ENCODE measurements around the gene PACC1. TPM values are rescaled to one million over a fixed set of nuclear protein-coding genes. Genes with fewer than 3 reads are reported as not detected.

Gene PACC1
- total RNA-seq, 1 experiment from 2014 or later, result 17.8 TPM

GRCh38 chr1:212344905-212345304 lies 69.8 kb downstream of the PACC1 start:
- Mint-ChIP-seq H3K4me1 (ENCODE audit: low read depth, unreplicated experiment) (no peaks in the 10 kb centered on the region), H3K4me3 (ENCODE audit: low read depth, unreplicated experiment) (no peak overlapping the region), H3K9me3 (ENCODE audit: low read depth, unreplicated experiment) (no peaks in the 10 kb centered on the region), H3K27me3 (ENCODE audit: unreplicated experiment) (no peaks in the 10 kb centered on the region), H3K36me3 (ENCODE audit: insufficient read depth, unreplicated experiment) (peaks cover 9% of the 10 kb centered on the region), H3K27ac (ENCODE audit: unreplicated experiment) (no peak overlapping the region)
- CTCF ChIA-PET, result no interaction called here
- intact Hi-C loops (cut with micrococcal nuclease; ENCODE audit: unreplicated experiment), result no loop called here
- no TSS peak for BruUV-seq (replicated peaks)
- no peak for DNase-seq
- TF ChIP-seq, protein P1, sequence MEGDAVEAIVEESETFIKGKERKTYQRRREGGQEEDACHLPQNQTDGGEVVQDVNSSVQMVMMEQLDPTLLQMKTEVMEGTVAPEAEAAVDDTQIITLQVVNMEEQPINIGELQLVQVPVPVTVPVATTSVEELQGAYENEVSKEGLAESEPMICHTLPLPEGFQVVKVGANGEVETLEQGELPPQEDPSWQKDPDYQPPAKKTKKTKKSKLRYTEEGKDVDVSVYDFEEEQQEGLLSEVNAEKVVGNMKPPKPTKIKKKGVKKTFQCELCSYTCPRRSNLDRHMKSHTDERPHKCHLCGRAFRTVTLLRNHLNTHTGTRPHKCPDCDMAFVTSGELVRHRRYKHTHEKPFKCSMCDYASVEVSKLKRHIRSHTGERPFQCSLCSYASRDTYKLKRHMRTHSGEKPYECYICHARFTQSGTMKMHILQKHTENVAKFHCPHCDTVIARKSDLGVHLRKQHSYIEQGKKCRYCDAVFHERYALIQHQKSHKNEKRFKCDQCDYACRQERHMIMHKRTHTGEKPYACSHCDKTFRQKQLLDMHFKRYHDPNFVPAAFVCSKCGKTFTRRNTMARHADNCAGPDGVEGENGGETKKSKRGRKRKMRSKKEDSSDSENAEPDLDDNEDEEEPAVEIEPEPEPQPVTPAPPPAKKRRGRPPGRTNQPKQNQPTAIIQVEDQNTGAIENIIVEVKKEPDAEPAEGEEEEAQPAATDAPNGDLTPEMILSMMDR (IDR thresholded peaks at IDR 0.05; ENCODE audit: unreplicated experiment), result no peak

DNA sequence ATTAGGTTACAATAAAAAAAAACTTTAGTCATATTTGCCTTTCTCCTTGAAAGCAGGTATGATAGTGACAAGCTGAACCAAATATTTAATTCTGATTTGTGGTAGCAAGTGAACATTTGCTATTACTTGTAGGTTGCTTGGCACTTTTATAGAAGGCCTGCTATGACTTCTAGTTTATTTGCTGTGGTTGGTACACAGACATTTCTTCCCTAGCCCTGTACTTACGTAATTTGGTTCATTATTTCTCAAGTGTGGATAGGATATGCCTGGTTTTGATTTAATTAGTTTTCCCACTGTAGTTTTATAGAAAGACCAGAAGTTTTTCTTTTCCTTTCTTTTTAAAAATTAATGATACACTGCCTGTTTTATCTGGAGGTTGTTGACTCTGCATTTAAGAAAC lies 73.6 kb downstream of the PACC1 start:
- no peaks in the 10 kb centered on the region for H3K4me1 Mint-ChIP-seq (ENCODE audit: low read depth, unreplicated experiment)
- CTCF ChIA-PET, result no interaction called here

DNA sequence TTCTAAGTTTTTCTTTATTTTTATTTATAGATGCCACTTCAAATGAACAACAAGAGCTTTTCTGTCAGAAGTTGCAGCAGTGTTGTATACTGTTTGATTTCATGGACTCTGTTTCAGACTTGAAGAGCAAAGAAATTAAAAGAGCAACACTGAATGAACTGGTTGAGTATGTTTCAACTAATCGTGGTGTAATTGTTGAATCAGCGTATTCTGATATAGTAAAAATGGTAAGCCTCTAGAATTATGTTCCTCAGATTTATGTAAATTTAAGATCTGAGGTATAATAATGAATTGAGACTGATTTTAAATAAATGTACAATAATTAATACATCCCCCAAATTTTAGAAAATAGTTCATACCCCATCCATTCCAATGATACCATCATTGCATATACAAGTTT lies 85.6 kb downstream of the PACC1 start:
- no peak overlapping the region for H3K4me3 Mint-ChIP-seq (ENCODE audit: low read depth, unreplicated experiment)
- CTCF ChIA-PET, result no interaction called here
- no peaks in the 10 kb centered on the region for H3K9me3 Mint-ChIP-seq (ENCODE audit: low read depth, unreplicated experiment)
- no peaks in the 10 kb centered on the region for H3K4me1 Mint-ChIP-seq (ENCODE audit: low read depth, unreplicated experiment)
- no peaks in the 10 kb centered on the region for H3K27me3 Mint-ChIP-seq (ENCODE audit: unreplicated experiment)
- no peak overlapping the region for H3K27ac Mint-ChIP-seq (ENCODE audit: unreplicated experiment)
- intact Hi-C loops (cut with micrococcal nuclease; ENCODE audit: unreplicated experiment), result no loop called here
- no TSS peak for BruUV-seq (replicated peaks)
- H3K36me3 Mint-ChIP-seq (ENCODE audit: insufficient read depth, unreplicated experiment), result no peaks in the 10 kb centered on the region
- TF ChIP-seq, protein P1 (IDR thresholded peaks at IDR 0.05; ENCODE audit: unreplicated experiment), result no peak
- no peak for DNase-seq

More for the DNA sequence above, 73.6 kb downstream of the PACC1 start:
- Mint-ChIP-seq H3K27ac (ENCODE audit: unreplicated experiment) (no peak overlapping the region), H3K36me3 (ENCODE audit: insufficient read depth, unreplicated experiment) (peaks cover 5% of the 10 kb centered on the region), H3K9me3 (ENCODE audit: low read depth, unreplicated experiment) (no peaks in the 10 kb centered on the region), H3K4me3 (ENCODE audit: low read depth, unreplicated experiment) (no peak overlapping the region), H3K27me3 (ENCODE audit: unreplicated experiment) (no peaks in the 10 kb centered on the region)
- no TSS peak for BruUV-seq (replicated peaks)
- TF ChIP-seq, protein P1 (IDR thresholded peaks at IDR 0.05; ENCODE audit: unreplicated experiment), result no peak
- intact Hi-C loops (cut with micrococcal nuclease; ENCODE audit: unreplicated experiment), result no loop called here
- DNase-seq, result no peak

DNA sequence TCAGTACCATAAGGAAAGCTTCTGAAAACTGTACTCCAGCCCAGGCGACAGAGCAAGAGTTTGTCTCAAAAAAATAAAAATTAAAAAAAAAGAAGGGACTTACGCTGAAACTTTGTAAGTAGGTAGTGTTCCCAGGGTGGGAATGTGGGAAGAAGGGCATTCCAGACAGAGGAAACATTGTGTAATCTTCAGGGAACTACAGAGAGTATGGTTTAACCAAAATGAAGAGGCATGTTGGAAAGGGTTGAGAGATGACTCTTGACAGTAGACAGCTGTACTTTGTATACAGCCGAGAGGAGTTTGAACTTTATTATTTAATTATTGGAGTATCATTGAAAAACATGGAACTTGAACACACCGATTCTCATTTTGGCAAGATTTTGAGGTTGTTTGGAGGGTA lies 86.4 kb downstream of the PACC1 start:
- no TSS peak for BruUV-seq (replicated peaks)
- DNase-seq, result no peak
- Mint-ChIP-seq H3K27me3 (ENCODE audit: unreplicated experiment) (no peaks in the 10 kb centered on the region), H3K4me3 (ENCODE audit: low read depth, unreplicated experiment) (no peak overlapping the region), H3K36me3 (ENCODE audit: insufficient read depth, unreplicated experiment) (no peaks in the 10 kb centered on the region), H3K9me3 (ENCODE audit: low read depth, unreplicated experiment) (no peaks in the 10 kb centered on the region), H3K4me1 (ENCODE audit: low read depth, unreplicated experiment) (no peaks in the 10 kb centered on the region), H3K27ac (ENCODE audit: unreplicated experiment) (no peak overlapping the region)
- intact Hi-C loops (cut with micrococcal nuclease; ENCODE audit: unreplicated experiment), result no loop called here
- TF ChIP-seq, protein P1 (IDR thresholded peaks at IDR 0.05; ENCODE audit: unreplicated experiment), result no peak
- CTCF ChIA-PET, result no interaction called here
